ENCODE results near the gene IGF1.

DNA sequence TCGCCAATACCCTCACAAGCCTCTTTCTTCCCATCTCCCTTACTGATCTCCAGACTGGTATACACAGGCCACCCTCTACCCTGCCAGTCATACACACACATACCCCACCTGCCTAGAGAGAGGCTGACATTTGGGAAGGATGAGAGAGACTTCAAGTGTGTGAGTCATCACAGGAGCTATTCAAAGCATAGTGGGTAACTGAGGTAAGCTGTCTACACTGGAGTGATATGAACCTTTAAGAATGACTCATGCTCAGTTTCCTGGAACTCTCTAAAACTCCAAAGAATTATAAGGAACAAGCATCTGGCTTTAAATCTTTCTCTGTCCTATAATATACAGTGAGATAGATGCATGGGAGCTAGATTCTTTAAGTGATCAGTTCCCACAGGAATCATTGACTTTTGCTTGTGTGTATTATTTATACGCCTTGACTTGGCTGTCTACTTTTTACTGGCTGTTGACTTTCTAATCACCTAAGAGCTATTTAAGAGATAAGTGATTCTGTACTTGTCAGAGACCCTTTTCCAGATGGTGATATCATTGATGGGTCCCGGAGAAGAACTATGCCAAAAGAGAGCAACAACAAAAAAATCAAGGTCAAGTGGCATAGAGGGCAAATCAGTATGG, 5.8 kb downstream of the IGF1 start:
- TF ChIP-seq, protein P1, sequence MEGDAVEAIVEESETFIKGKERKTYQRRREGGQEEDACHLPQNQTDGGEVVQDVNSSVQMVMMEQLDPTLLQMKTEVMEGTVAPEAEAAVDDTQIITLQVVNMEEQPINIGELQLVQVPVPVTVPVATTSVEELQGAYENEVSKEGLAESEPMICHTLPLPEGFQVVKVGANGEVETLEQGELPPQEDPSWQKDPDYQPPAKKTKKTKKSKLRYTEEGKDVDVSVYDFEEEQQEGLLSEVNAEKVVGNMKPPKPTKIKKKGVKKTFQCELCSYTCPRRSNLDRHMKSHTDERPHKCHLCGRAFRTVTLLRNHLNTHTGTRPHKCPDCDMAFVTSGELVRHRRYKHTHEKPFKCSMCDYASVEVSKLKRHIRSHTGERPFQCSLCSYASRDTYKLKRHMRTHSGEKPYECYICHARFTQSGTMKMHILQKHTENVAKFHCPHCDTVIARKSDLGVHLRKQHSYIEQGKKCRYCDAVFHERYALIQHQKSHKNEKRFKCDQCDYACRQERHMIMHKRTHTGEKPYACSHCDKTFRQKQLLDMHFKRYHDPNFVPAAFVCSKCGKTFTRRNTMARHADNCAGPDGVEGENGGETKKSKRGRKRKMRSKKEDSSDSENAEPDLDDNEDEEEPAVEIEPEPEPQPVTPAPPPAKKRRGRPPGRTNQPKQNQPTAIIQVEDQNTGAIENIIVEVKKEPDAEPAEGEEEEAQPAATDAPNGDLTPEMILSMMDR (IDR thresholded peaks at IDR 0.05), result no peak
- TF ChIP-seq POLR2A (IDR thresholded peaks at IDR 0.05), result no peak

All from upper lobe of left lung (tissue), 4 donors.